ENCODE measurements around the gene DYRK1B. TPM values are rescaled to one million over a fixed set of nuclear protein-coding genes. Genes with fewer than 3 reads are reported as not detected.

Gene DYRK1B
- total RNA-seq, 1 donor from 2014 or later, result 34.7 TPM

DNA sequence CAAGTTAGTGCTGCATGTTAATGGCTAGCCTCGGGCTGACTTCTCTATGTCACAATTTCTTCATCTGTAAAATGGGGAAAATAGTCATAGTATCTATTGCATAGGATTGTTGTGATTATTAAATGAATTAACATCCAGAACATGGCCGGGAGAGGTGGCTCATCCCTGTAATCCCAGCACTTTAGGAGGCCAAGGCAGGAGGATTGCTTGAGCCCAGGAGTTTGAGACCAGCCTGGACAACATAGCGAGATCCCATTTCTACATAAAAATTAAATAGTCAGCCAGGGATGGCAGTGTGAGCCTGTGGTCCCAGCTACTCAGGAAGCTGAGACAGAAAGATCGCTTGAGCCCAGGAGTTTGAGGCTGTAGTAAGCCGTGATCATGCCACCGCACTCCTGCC is 34.0 kb upstream of the DYRK1B start:
- Histone ChIP-seq H3K4me3 (no peak overlapping the region), H3K27ac (no peak overlapping the region), H3K36me3 (no peaks in the 10 kb centered on the region), H3K4me1 (no peaks in the 10 kb centered on the region), H3K27me3 (no peaks in the 10 kb centered on the region), H3K9me3 (no peaks in the 10 kb centered on the region)
- intact Hi-C loops (cut with DNase I), result no loop called here
- TF ChIP-seq CTCF (IDR thresholded peaks at IDR 0.05), result no peak
- no peak for DNase-seq (ENCODE audit: low spot score in 2 of 2)

DNA sequence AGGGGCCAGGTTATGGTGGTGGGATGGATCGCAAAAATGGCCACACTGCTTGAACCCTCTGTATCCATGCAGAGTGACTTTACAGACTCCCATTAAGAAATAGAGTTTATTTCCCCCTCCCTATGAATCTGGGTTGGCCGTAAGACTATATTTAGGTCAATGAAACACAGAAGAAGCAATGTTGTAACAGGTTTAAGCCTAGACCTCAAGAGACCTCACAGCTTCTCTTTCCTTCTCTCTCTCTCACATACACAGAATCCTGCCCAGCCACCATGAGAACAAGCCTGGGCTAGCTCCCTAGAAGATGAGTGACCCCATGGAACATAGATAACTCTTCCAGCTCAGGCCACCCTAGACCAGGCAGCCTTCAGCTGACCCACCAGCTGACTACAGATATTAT is 33.2 kb upstream of the DYRK1B start:
- H3K9me3 ChIP-seq, result no peaks in the 10 kb centered on the region
- intact Hi-C loops (cut with DNase I), result no loop called here
- no peak for TF ChIP-seq CTCF (IDR thresholded peaks at IDR 0.05)
- no peaks in the 10 kb centered on the region for H3K4me1 ChIP-seq
- DNase-seq (ENCODE audit: low spot score in 2 of 2), result no peak
- no peak overlapping the region for H3K27ac ChIP-seq
- H3K27me3 ChIP-seq, result no peaks in the 10 kb centered on the region
- H3K36me3 ChIP-seq, result no peaks in the 10 kb centered on the region
- no peak overlapping the region for H3K4me3 ChIP-seq

DNA sequence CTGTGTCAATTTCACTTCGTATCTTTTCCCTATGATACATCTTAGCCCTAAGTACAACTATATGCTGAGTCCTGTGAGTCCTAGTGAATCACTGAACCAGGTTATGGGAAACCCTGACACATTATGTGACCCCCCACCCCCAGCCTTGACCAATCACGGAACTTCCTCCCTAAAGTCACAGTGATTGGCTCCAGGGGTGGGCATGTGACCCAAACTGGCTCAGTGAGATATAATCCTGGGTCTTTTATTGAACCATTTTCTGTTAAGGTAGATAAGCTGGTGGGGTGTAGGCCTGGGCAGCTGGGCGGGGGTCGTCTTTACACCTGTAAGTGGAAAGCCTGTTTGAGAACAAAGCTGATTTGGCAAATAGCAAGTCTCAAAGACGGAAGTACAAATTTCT is 32.0 kb upstream of the DYRK1B start:
- Histone ChIP-seq H3K27ac (no peak overlapping the region), H3K27me3 (no peaks in the 10 kb centered on the region), H3K9me3 (no peaks in the 10 kb centered on the region), H3K4me3 (no peak overlapping the region), H3K36me3 (no peaks in the 10 kb centered on the region), H3K4me1 (no peaks in the 10 kb centered on the region)
- DNase-seq (ENCODE audit: low spot score in 2 of 2), result no peak
- TF ChIP-seq CTCF (IDR thresholded peaks at IDR 0.05), result no peak
- intact Hi-C loops (cut with DNase I), result no loop called here

DNA sequence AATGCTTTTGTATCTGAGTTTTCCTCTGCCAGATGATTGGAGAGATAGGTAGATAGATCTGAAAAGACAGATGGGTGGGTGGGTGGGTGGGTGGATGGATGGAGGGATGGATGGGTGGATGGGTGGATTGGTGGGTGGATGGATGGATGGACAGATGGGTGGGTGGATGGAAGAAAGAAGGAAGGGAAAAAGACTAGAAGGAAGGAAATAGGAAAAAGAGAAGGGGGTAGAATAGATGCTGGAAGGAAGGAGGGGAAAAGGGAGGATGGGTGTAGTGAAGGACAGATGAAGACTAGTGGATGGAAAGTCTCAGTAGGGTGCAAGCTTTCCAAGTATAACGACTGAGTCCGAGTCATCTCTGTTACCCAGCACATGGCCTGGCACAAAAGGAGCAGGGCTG is 31.2 kb upstream of the DYRK1B start:
- H3K9me3 ChIP-seq, result no peaks in the 10 kb centered on the region
- TF ChIP-seq CTCF (IDR thresholded peaks at IDR 0.05), result no peak
- no peak overlapping the region for H3K4me3 ChIP-seq
- DNase-seq (ENCODE audit: low spot score in 2 of 2), result no peak
- H3K4me1 ChIP-seq, result no peaks in the 10 kb centered on the region
- H3K27me3 ChIP-seq, result no peaks in the 10 kb centered on the region
- H3K36me3 ChIP-seq, result no peaks in the 10 kb centered on the region
- intact Hi-C loops (cut with DNase I), result no loop called here
- no peak overlapping the region for H3K27ac ChIP-seq

GRCh38 chr19:39864118-39864517 is 30.2 kb upstream of the DYRK1B start:
- no peak for TF ChIP-seq CTCF (IDR thresholded peaks at IDR 0.05)
- no peak for DNase-seq (ENCODE audit: low spot score in 2 of 2)
- Histone ChIP-seq H3K9me3 (no peaks in the 10 kb centered on the region), H3K4me3 (no peak overlapping the region), H3K4me1 (no peaks in the 10 kb centered on the region), H3K36me3 (no peaks in the 10 kb centered on the region), H3K27ac (no peak overlapping the region), H3K27me3 (no peaks in the 10 kb centered on the region)
- intact Hi-C loops (cut with DNase I), result no loop called here

- intact Hi-C loops (cut with DNase I), result no loop called here
- Histone ChIP-seq H3K36me3 (no peaks in the 10 kb centered on the region), H3K27ac (no peak overlapping the region), H3K9me3 (no peaks in the 10 kb centered on the region), H3K4me3 (no peak overlapping the region), H3K4me1 (no peaks in the 10 kb centered on the region), H3K27me3 (no peaks in the 10 kb centered on the region)
- no peak for DNase-seq (ENCODE audit: low spot score in 2 of 2)
- TF ChIP-seq CTCF (IDR thresholded peaks at IDR 0.05), result no peak
Observed at GRCh38 chr19:39858541-39858940, 24.6 kb upstream of the DYRK1B start.
